Stimulated activated memory B cell treated with anti-CD40 and anti-IgM and Interleukin-4, amounts not matched to agents 10 μg/mL and 1 μg/mL and 100 μg/mL, for 72 hours (primary cell): Measurements from ENCODE around the gene DNAAF5.
A peak's percentile ranks its signal among the peaks of the same experiment; 100 is the strongest.

Source experiments
- ATAC-seq: fragments of 150-1000 bp; cut with Tn5 transposase; 2 replicates; pipeline ENCODE4 v1.10.0; 2021
- H3K27ac Mint-ChIP-seq: one replicate; pipeline ENCODE4 v1.8.0; 2022; ENCODE audit warnings: mild to moderate bottlenecking, mixed read lengths
- H3K27me3 Mint-ChIP-seq: one replicate; pipeline ENCODE4 v1.8.0; 2022; ENCODE audit warnings: mixed read lengths
- H3K36me3 Mint-ChIP-seq: one replicate; pipeline ENCODE4 v1.8.0; 2022; ENCODE audit warnings: mixed read lengths
- H3K4me1 Mint-ChIP-seq: one replicate; pipeline ENCODE4 v1.8.0; 2022; ENCODE audit warnings: mixed read lengths
- H3K4me3 Mint-ChIP-seq: one replicate; pipeline ENCODE4 v1.8.0; 2022; ENCODE audit warnings: mild to moderate bottlenecking, moderate library complexity, mixed read lengths
- H3K9me3 Mint-ChIP-seq: one replicate; pipeline ENCODE4 v1.8.0; 2022; ENCODE audit warnings: mixed read lengths

Gene DNAAF5

GRCh38 chr7:726084-726853 is at the start of gene DNAAF5:
Gene DNAAF5 (plus strand): TSS chr7:726699. CDS start chr7:726721, 22 bp downstream.
- peak; percentile 92 for ATAC-seq
- Mint-ChIP-seq H3K27ac (peak within 1 kb of the TSS; percentile 80), H3K9me3 (peaks cover 4% of the 10 kb centered on the region), H3K27me3 (no peaks in the 10 kb centered on the region), H3K4me1 (peaks cover 30% of the 10 kb centered on the region), H3K36me3 (peaks cover 54% of the 10 kb centered on the region), H3K4me3 (peak within 1 kb of the TSS; percentile 82)

- no peak overlapping the region for H3K27ac Mint-ChIP-seq
- H3K36me3 Mint-ChIP-seq = peaks cover 72% of the 10 kb centered on the region
- no peak for ATAC-seq
- H3K4me3 Mint-ChIP-seq = no peak overlapping the region
- H3K4me1 Mint-ChIP-seq = no peaks in the 10 kb centered on the region
- H3K27me3 Mint-ChIP-seq = no peaks in the 10 kb centered on the region
- peaks cover 12% of the 10 kb centered on the region for H3K9me3 Mint-ChIP-seq
These were observed 49.5 kb upstream of the DNAAF5 start for GRCh38 chr7:676972-677385.

GRCh38 chr7:680411-681127 is 45.9 kb upstream of the DNAAF5 start:
- no peak overlapping the region for H3K4me3 Mint-ChIP-seq
- ATAC-seq = no peak
- peaks cover 70% of the 10 kb centered on the region for H3K36me3 Mint-ChIP-seq

DNA sequence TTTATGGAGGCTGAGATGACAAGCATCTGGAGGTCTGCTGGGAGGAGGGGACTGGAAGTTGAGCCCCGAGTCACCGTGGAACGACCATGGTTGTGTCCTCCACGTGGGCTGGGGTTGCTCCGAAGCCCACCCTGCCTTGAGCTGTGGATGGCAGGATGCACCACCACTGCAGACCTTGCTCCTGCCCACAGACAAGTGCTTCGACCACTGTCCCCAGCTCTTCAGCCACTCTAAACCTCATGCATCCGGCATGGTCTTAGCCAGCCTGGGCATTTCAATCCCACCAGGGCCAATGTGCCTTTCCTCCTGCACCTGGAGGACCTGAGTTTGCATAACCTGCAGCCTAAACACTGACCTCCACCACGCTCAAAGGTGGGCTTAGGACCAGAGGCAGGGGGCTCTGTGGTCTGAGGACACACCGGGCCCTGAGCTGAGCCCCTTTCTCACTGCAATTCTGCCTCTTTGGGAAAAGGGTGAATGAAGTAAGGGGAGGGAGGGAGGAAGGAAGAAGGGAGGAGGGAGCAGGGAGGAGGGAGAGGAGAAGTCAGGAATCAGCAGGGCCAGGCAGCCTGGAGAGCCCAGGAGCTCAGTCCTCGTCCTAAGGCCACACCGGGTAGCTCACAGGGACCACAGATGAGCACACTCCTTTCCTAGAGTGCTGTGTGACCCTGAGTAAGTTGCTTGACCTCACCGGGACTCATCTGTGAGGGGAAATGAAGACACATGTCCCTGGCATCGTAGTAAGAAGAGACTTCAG is 44.8 kb upstream of the DNAAF5 start:
- Mint-ChIP-seq H3K36me3 (peaks cover 74% of the 10 kb centered on the region), H3K9me3 (peaks cover 14% of the 10 kb centered on the region), H3K27ac (no peak overlapping the region), H3K4me1 (no peaks in the 10 kb centered on the region), H3K4me3 (no peak overlapping the region), H3K27me3 (no peaks in the 10 kb centered on the region)
- ATAC-seq = no peak

More at GRCh38 chr7:680411-681127, 45.9 kb upstream of the DNAAF5 start:
- H3K4me1 Mint-ChIP-seq = no peaks in the 10 kb centered on the region
- peaks cover 11% of the 10 kb centered on the region for H3K9me3 Mint-ChIP-seq
- H3K27ac Mint-ChIP-seq = no peak overlapping the region
- H3K27me3 Mint-ChIP-seq = no peaks in the 10 kb centered on the region

DNA sequence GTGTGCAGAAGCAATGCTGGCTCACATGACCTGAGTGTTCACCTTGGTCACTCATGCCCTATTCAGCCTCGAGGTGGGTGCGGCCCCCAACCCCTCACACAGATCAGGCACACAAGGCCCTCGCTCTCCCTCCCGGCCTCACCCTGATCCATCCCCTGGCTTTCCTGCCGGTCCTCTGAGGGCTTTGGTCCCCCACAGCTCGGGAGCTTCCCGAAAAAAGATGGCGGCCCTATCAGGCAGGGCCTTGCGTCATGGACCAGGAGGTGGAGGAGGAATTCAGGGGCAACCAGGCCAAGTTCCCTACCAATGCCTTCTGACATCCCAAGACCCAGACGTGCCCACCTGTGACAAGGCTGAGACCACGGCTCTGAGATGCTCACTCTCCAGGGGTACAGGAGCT is 43.7 kb upstream of the DNAAF5 start:
- peaks cover 19% of the 10 kb centered on the region for H3K9me3 Mint-ChIP-seq
- no peaks in the 10 kb centered on the region for H3K27me3 Mint-ChIP-seq
- H3K4me1 Mint-ChIP-seq = no peaks in the 10 kb centered on the region
- ATAC-seq = no peak
- H3K4me3 Mint-ChIP-seq = no peak overlapping the region
- H3K27ac Mint-ChIP-seq = no peak overlapping the region
- H3K36me3 Mint-ChIP-seq = peaks cover 79% of the 10 kb centered on the region

- ATAC-seq = no peak
- Mint-ChIP-seq H3K27me3 (no peaks in the 10 kb centered on the region), H3K27ac (no peak overlapping the region), H3K9me3 (peaks cover 24% of the 10 kb centered on the region), H3K4me3 (no peak overlapping the region), H3K4me1 (no peaks in the 10 kb centered on the region), H3K36me3 (peaks cover 79% of the 10 kb centered on the region)
These were observed 42.8 kb upstream of the DNAAF5 start for GRCh38 chr7:683526-684205.

DNA sequence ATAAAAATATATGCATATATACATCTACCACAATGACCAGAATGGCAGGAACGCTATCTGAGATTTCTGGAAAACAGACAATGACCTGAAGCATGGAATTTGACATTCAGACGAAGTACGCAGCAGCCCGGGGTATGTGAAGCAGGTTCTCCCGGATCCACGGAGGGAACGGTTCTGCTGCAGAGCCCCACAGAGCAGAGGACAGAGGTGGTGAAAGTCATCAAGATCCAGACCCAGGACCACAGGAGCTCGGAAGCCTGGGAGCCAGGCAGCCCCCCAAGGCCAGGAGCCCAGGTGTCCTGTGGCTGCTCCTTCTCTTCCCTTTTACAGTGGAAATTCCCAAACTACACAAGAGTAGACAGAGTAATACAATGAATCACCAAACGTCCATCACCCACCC is 42.1 kb upstream of the DNAAF5 start:
- no peak for ATAC-seq
- no peaks in the 10 kb centered on the region for H3K4me1 Mint-ChIP-seq
- peaks cover 74% of the 10 kb centered on the region for H3K36me3 Mint-ChIP-seq
- no peak overlapping the region for H3K4me3 Mint-ChIP-seq
- no peak overlapping the region for H3K27ac Mint-ChIP-seq
- H3K27me3 Mint-ChIP-seq = no peaks in the 10 kb centered on the region
- peaks cover 24% of the 10 kb centered on the region for H3K9me3 Mint-ChIP-seq

DNA sequence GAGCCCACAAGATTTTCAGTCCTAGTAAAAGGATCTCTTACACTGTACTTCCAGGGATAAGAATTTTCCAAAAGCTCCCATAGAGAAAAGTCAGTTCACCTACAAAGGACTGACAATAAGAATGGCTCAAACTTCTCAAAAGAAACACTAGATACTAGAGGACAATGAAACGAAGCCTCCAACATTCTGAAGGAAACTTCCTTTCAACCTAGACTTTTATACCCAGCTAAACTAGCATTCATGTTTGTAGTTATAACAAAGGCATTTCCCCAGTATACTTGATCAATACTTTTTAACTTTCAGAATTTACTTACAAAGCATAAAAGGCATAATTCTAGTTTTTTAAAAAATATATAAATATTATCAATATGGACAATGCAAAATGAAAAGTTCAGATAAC is 41.0 kb upstream of the DNAAF5 start:
- ATAC-seq = no peak
- Mint-ChIP-seq H3K27me3 (no peaks in the 10 kb centered on the region), H3K9me3 (peaks cover 24% of the 10 kb centered on the region), H3K27ac (no peak overlapping the region), H3K4me3 (no peak overlapping the region), H3K36me3 (peaks cover 69% of the 10 kb centered on the region), H3K4me1 (no peaks in the 10 kb centered on the region)

GRCh38 chr7:690478-691360 is 35.8 kb upstream of the DNAAF5 start:
- H3K4me3 Mint-ChIP-seq = no peak overlapping the region
- H3K27ac Mint-ChIP-seq = no peak overlapping the region
- no peak for ATAC-seq
- no peaks in the 10 kb centered on the region for H3K27me3 Mint-ChIP-seq
- H3K36me3 Mint-ChIP-seq = peaks cover 78% of the 10 kb centered on the region
- H3K4me1 Mint-ChIP-seq = no peaks in the 10 kb centered on the region
- H3K9me3 Mint-ChIP-seq = peaks cover 18% of the 10 kb centered on the region

GRCh38 chr7:691361-692045 is 35.0 kb upstream of the DNAAF5 start:
- no peak for ATAC-seq
- Mint-ChIP-seq H3K9me3 (peaks cover 16% of the 10 kb centered on the region), H3K36me3 (peaks cover 73% of the 10 kb centered on the region), H3K27ac (no peak overlapping the region), H3K4me1 (no peaks in the 10 kb centered on the region), H3K27me3 (no peaks in the 10 kb centered on the region), H3K4me3 (no peak overlapping the region)

GRCh38 chr7:693280-693679 is 33.2 kb upstream of the DNAAF5 start:
- H3K27me3 Mint-ChIP-seq = no peaks in the 10 kb centered on the region
- peaks cover 9% of the 10 kb centered on the region for H3K9me3 Mint-ChIP-seq
- no peak overlapping the region for H3K27ac Mint-ChIP-seq
- no peak for ATAC-seq
- peaks cover 68% of the 10 kb centered on the region for H3K36me3 Mint-ChIP-seq
- H3K4me3 Mint-ChIP-seq = no peak overlapping the region
- H3K4me1 Mint-ChIP-seq = no peaks in the 10 kb centered on the region

GRCh38 chr7:696426-696811 is 30.1 kb upstream of the DNAAF5 start:
- ATAC-seq = no peak
- Mint-ChIP-seq H3K4me1 (no peaks in the 10 kb centered on the region), H3K27ac (no peak overlapping the region), H3K4me3 (no peak overlapping the region), H3K9me3 (peaks cover 6% of the 10 kb centered on the region), H3K36me3 (peaks cover 73% of the 10 kb centered on the region), H3K27me3 (no peaks in the 10 kb centered on the region)

GRCh38 chr7:696812-697551 is 29.5 kb upstream of the DNAAF5 start:
- H3K9me3 Mint-ChIP-seq = peaks cover 7% of the 10 kb centered on the region
- H3K4me3 Mint-ChIP-seq = no peak overlapping the region
- no peak overlapping the region for H3K27ac Mint-ChIP-seq
- no peaks in the 10 kb centered on the region for H3K27me3 Mint-ChIP-seq
- peaks cover 73% of the 10 kb centered on the region for H3K36me3 Mint-ChIP-seq
- H3K4me1 Mint-ChIP-seq = no peaks in the 10 kb centered on the region
- ATAC-seq = no peak
